Measurements from ENCODE around the gene C10orf90.

DNA sequence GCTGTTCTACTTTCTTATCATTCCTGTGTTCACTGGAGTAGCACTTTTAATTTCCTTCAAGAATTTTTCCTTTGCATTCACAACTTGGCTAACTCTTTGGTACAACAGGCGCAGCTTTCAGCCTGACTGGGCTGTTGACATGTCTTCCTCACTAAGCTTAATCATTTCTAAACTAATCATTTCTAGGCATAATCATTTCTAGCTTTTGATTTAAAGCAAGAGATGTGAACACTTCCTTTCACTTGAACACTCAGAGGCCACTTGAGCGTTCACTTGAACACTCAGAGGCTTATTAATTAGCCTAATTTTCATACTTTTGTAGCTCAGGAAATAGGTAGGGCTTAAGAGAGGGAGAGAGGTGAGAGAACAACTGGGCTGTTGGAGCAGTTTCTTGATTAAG lies 15.9 kb downstream of the C10orf90 start:
- TF ChIP-seq, protein P1, sequence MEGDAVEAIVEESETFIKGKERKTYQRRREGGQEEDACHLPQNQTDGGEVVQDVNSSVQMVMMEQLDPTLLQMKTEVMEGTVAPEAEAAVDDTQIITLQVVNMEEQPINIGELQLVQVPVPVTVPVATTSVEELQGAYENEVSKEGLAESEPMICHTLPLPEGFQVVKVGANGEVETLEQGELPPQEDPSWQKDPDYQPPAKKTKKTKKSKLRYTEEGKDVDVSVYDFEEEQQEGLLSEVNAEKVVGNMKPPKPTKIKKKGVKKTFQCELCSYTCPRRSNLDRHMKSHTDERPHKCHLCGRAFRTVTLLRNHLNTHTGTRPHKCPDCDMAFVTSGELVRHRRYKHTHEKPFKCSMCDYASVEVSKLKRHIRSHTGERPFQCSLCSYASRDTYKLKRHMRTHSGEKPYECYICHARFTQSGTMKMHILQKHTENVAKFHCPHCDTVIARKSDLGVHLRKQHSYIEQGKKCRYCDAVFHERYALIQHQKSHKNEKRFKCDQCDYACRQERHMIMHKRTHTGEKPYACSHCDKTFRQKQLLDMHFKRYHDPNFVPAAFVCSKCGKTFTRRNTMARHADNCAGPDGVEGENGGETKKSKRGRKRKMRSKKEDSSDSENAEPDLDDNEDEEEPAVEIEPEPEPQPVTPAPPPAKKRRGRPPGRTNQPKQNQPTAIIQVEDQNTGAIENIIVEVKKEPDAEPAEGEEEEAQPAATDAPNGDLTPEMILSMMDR (IDR thresholded peaks at IDR 0.05; ENCODE audit: low read depth, low read length, poor library complexity, severe bottlenecking), result no peak
- no peak for TF ChIP-seq EZH2phosphoT487 (IDR thresholded peaks at IDR 0.05; ENCODE audit: borderline replicate concordance, low read length)

All from DOHH2 (cell line).